Activated CD4-positive, alpha-beta memory T cell treated with anti-CD3 and anti-CD28 coated beads for 36 hours (primary cell): Measurements from ENCODE around the gene HES6. TPM values are rescaled to one million over a fixed set of nuclear protein-coding genes. Genes with fewer than 3 reads are reported as not detected.
A peak's percentile ranks its signal among the peaks of the same experiment; 100 is the strongest.

Experiments used
- CTCF ChIA-PET: fragments of 350-600 bp; sonication (Branson Sonifier 250); formaldehyde crosslinking; loops from one replicate; lab custom pipeline; 2021; ENCODE audit warnings: antibody characterized with exemption, inconsistent platforms; lab: Charles Lee
- POLR2A ChIA-PET: fragments of 350-600 bp; sonication (Branson Sonifier 250); formaldehyde crosslinking; loops from one replicate; lab custom pipeline; 2021; ENCODE audit warnings: antibody characterized with exemption; lab: Charles Lee
- DNase-seq: peaks from one replicate; pipeline ENCODE4 v3.0.0-alpha.2; 2020
- H3K27ac Mint-ChIP-seq: one replicate; pipeline ENCODE4 v1.8.0; 2021; ENCODE audit warnings: mixed read lengths
- H3K27me3 Mint-ChIP-seq: one replicate; pipeline ENCODE4 v1.8.0; 2021; ENCODE audit warnings: mixed read lengths
- H3K36me3 Mint-ChIP-seq: one replicate; pipeline ENCODE4 v1.8.0; 2021; ENCODE audit warnings: mixed read lengths
- H3K4me1 Mint-ChIP-seq: one replicate; pipeline ENCODE4 v1.8.0; 2021; ENCODE audit warnings: low read depth, mixed read lengths
- H3K4me3 Mint-ChIP-seq: one replicate; pipeline ENCODE4 v1.8.0; 2021; ENCODE audit warnings: mild to moderate bottlenecking, mixed read lengths
- H3K9me3 Mint-ChIP-seq: one replicate; pipeline ENCODE4 v1.8.0; 2021; ENCODE audit warnings: mixed read lengths
- intact Hi-C: fragments of 100-400 bp; cut with micrococcal nuclease; formaldehyde crosslinking; loops from one replicate; pipeline ENCODE4 v1.15.1; 2023
- total RNA-seq, 2 experiments: library from RNA; stranded (reverse); gene quantifications; one replicate each; pipeline ENCODE4 v1.2.3, GENCODE V29; 2021

HES6 gene
- total RNA-seq, 2 experiments from 2014 or later = 3.1 to 3.3 TPM

- CTCF ChIA-PET = interaction anchor here (1.0 kb wide), 1 partner anchor 530 kb away, joined by 4 read pairs; no protein-coding TSS in a partner anchor
- peak within 1 kb of the TSS; percentile 83 for H3K4me3 Mint-ChIP-seq
- peak; percentile 91 for DNase-seq
- H3K4me1 Mint-ChIP-seq = peaks cover 47% of the 10 kb centered on the region
- peak within 1 kb of the TSS; percentile 84 for H3K27ac Mint-ChIP-seq
- intact Hi-C loops = loop anchor here (2.0 to 10.0 kb wide), 2 partner anchors 85 to 139 kb away; partner anchors contain the start of genes PER2 and SCLY
- H3K27me3 Mint-ChIP-seq = no peaks in the 10 kb centered on the region
- POLR2A ChIA-PET = interaction anchor here (0.7 to 1.0 kb wide), 2 partner anchors 36 to 85 kb away, joined by 3 to 4 read pairs; partner anchors contain the start of genes HES6 and PER2
- H3K9me3 Mint-ChIP-seq = no peaks in the 10 kb centered on the region
- peaks cover 5% of the 10 kb centered on the region for H3K36me3 Mint-ChIP-seq
Observed at GRCh38 chr2:238203094-238203972, 36.5 kb downstream of the HES6 start, which contains the start of gene ILKAP. TSS of gene ILKAP (minus strand) at chr2:238203695. CDS start at chr2:238203553, 142 bp downstream.

GRCh38 chr2:238202326-238203093, 37.3 kb downstream of the HES6 start:
- ChIA-PET CTCF (interaction anchor here (0.8 to 1.6 kb wide), 5 partner anchors 29 to 529 kb away, joined by 3 to 4 read pairs (median 3); no protein-coding TSS in a partner anchor), POLR2A (interaction anchor here (0.7 to 0.8 kb wide), 2 partner anchors 37 to 40 kb away, joined by 3 read pairs; partner anchors contain the start of gene HES6)
- intact Hi-C loops = loop anchor here (2.0 to 10.0 kb wide), 2 partner anchors 86 to 138 kb away; partner anchors contain the start of genes PER2 and SCLY
- peak overlapping the region; percentile 76 for H3K27ac Mint-ChIP-seq
- DNase-seq = peak; percentile 23
- H3K4me1 Mint-ChIP-seq = peaks cover 55% of the 10 kb centered on the region
- H3K27me3 Mint-ChIP-seq = no peaks in the 10 kb centered on the region
- H3K4me3 Mint-ChIP-seq = peak overlapping the region; percentile 83
- H3K9me3 Mint-ChIP-seq = no peaks in the 10 kb centered on the region
- peaks cover 5% of the 10 kb centered on the region for H3K36me3 Mint-ChIP-seq

- ChIA-PET CTCF (no interaction called here), POLR2A (no interaction called here)
- Mint-ChIP-seq H3K27me3 (no peaks in the 10 kb centered on the region), H3K36me3 (peaks cover 52% of the 10 kb centered on the region), H3K9me3 (no peaks in the 10 kb centered on the region), H3K27ac (no peak overlapping the region), H3K4me1 (peaks cover 2% of the 10 kb centered on the region), H3K4me3 (no peak overlapping the region)
- intact Hi-C loops = no loop called here
- no peak for DNase-seq
Observed at GRCh38 chr2:238190445-238190844, 49.4 kb downstream of the HES6 start.

Other genes with a start within 250 kb of the HES6 start
- gene SCLY, start 179.0 kb downstream of the HES6 start, total RNA-seq = 10 to 100 TPM; 47.9 to 51.8 TPM
- under 1 TPM; 0.12 to 0.14 TPM for gene ESPNL, start 139.7 kb downstream of the HES6 start, total RNA-seq
- not detected for gene KLHL30, start 101.4 kb downstream of the HES6 start, total RNA-seq
- gene ERFE, start 81.1 kb downstream of the HES6 start, total RNA-seq = not detected
- 10 to 100 TPM; 46.7 to 50.2 TPM for gene ILKAP, start 36.3 kb downstream of the HES6 start, total RNA-seq
- 1 to 10 TPM; 5.5 to 7.2 TPM for gene PER2, start 48.6 kb upstream of the HES6 start, total RNA-seq
- 1 to 10 TPM; 8.0 to 9.3 TPM for gene TRAF3IP1, start 80.5 kb upstream of the HES6 start, total RNA-seq
- gene ASB1, start 186.9 kb upstream of the HES6 start, total RNA-seq = 10 to 100 TPM; 34.6 to 38.8 TPM